Measurements from ENCODE around the gene RAPGEFL1. TPM values are rescaled to one million over a fixed set of nuclear protein-coding genes. Genes with fewer than 3 reads are reported as not detected.

RAPGEFL1 gene, protein sequence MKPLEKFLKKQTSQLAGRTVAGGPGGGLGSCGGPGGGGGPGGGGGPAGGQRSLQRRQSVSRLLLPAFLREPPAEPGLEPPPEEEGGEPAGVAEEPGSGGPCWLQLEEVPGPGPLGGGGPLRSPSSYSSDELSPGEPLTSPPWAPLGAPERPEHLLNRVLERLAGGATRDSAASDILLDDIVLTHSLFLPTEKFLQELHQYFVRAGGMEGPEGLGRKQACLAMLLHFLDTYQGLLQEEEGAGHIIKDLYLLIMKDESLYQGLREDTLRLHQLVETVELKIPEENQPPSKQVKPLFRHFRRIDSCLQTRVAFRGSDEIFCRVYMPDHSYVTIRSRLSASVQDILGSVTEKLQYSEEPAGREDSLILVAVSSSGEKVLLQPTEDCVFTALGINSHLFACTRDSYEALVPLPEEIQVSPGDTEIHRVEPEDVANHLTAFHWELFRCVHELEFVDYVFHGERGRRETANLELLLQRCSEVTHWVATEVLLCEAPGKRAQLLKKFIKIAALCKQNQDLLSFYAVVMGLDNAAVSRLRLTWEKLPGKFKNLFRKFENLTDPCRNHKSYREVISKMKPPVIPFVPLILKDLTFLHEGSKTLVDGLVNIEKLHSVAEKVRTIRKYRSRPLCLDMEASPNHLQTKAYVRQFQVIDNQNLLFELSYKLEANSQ
- total RNA-seq (1 to 10 TPM in 8 of 9 donors, under 1 TPM in 1; 0.24 to 5.7 (median 3.7) TPM), polyA plus RNA-seq (10 to 100 TPM in 1 of 3 donors, 1 to 10 TPM in 2; 1.7 to 18.5 (median 7.3) TPM)
- long read RNA-seq, donor 1: 0 reads
- long read RNA-seq, donor 2: 0 reads
- long read RNA-seq, donor 3: 0 reads
- long read RNA-seq, donor 4: 0 reads
- long read RNA-seq, donor 5, partial matches to known transcripts: 2 of 3 reads
- long read RNA-seq, donor 5, other reads (novel, unspliced or antisense): 1 of 3 reads
- long read RNA-seq, donor 6: 0 reads
- long read RNA-seq, donor 7: 0 reads
- long read RNA-seq, donor 8: 0 reads
- long read RNA-seq, donor 9: 0 reads
- long read RNA-seq, donor 10: 0 reads

DNA sequence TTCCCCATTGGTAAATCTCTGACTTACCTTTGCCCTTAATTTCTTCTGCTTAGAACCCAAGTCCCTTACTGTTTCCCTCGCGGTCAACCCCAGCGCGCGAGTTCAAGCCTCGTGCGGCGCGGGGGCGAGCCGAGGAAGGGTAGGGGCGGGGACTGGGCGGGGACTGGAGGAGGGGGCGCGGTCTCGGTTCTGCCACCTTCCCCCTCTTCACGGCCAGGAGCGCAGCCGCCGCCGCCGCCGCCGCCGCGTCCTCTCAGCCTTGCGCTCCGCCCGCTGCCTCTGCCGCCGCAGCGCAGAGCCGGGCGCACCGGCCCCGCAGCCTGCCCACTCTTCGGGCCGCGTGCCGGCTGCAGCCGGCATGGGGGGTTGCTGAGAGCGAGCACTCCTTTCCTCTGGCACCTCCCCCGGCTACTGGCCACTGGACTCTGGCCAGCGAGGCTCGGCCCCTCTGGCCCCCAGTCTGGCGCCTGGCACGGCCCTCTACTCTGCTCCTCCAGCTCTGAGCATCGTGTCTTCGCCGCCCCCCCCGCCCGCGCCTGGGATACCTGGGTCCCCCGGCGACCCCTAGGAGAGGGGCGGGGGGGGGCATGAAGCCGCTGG is at the start of gene RAPGEFL1:
TSS of gene RAPGEFL1 (plus strand) at position 196 of the 600 bp plus-strand sequence. CDS start at position 588, 392 bp downstream.
- H3K27ac ChIP-seq: no peak within 1 kb of the TSS
- TF ChIP-seq POLR2A (IDR thresholded peaks at IDR 0.05): peak in 1 of 2 donors; percentile 20
- TF ChIP-seq, protein P1, sequence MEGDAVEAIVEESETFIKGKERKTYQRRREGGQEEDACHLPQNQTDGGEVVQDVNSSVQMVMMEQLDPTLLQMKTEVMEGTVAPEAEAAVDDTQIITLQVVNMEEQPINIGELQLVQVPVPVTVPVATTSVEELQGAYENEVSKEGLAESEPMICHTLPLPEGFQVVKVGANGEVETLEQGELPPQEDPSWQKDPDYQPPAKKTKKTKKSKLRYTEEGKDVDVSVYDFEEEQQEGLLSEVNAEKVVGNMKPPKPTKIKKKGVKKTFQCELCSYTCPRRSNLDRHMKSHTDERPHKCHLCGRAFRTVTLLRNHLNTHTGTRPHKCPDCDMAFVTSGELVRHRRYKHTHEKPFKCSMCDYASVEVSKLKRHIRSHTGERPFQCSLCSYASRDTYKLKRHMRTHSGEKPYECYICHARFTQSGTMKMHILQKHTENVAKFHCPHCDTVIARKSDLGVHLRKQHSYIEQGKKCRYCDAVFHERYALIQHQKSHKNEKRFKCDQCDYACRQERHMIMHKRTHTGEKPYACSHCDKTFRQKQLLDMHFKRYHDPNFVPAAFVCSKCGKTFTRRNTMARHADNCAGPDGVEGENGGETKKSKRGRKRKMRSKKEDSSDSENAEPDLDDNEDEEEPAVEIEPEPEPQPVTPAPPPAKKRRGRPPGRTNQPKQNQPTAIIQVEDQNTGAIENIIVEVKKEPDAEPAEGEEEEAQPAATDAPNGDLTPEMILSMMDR (IDR thresholded peaks at IDR 0.05): no peak
- WGBS, 4 donors: 0% methylated on average over 4 to 47 of the region's 57 CpGs
- peak within 1 kb of the TSS in 2 of 4 donors; percentile 10 to 75 for H3K4me3 ChIP-seq
- H3K27me3 ChIP-seq: no peaks in the 10 kb centered on the region
- intact Hi-C loops (cut with DNase I): loop anchor here in 1 of 2 donors (10.0 kb wide), 1 partner anchor 123 kb away; the partner anchor contains the start of gene MED24
- no peaks in the 10 kb centered on the region for H3K9me3 ChIP-seq (replicated peaks in 1 of 3)
- peaks cover 0 to 18% of the 10 kb centered on the region in 2 donors for H3K36me3 ChIP-seq (replicated peaks in 1 of 2)
- peak; percentile 73 to 83 (median 78) for DNase-seq
- peaks cover 12 to 24% of the 10 kb centered on the region in 2 donors for H3K4me1 ChIP-seq (replicated peaks in 1 of 2)

DNA sequence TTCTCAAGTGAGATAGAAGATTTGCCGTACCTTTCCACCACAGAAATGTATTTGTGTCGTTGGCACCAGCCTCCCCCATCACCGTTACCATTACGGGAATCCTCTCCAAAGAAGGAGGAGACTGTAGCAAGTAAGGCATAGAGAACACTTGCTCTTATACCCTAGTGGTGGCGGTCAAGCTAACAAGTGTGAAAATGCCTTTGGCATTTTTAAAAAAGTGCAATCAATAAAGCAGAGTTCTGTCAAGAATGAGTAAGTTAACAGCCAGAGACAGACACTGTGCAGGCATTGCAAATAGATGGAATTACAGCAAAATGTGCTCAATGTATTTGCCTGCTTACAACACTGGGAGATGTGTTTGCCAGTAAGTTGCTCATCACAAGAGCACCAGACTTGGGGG is 47.8 kb upstream of the RAPGEFL1 start:
- Histone ChIP-seq H3K27me3 (no peaks in the 10 kb centered on the region), H3K27ac (no peak overlapping the region), H3K4me1 (replicated peaks in 1 of 2) (peaks cover 5 to 13% of the 10 kb centered on the region in 2 donors), H3K9me3 (replicated peaks in 1 of 3) (no peaks in the 10 kb centered on the region), H3K4me3 (no peak overlapping the region), H3K36me3 (replicated peaks in 1 of 2) (peaks cover 0 to 87% of the 10 kb centered on the region in 2 donors)
- DNase-seq: peak in 1 of 7 donors; percentile 44
- intact Hi-C loops (cut with DNase I): no loop called here
- 77 to 88% (median 83%) methylated on average over 5 of the region's 5 CpGs for WGBS, 4 donors
- TF ChIP-seq POLR2A (IDR thresholded peaks at IDR 0.05): no peak
- TF ChIP-seq, protein P1 (IDR thresholded peaks at IDR 0.05): no peak

DNA sequence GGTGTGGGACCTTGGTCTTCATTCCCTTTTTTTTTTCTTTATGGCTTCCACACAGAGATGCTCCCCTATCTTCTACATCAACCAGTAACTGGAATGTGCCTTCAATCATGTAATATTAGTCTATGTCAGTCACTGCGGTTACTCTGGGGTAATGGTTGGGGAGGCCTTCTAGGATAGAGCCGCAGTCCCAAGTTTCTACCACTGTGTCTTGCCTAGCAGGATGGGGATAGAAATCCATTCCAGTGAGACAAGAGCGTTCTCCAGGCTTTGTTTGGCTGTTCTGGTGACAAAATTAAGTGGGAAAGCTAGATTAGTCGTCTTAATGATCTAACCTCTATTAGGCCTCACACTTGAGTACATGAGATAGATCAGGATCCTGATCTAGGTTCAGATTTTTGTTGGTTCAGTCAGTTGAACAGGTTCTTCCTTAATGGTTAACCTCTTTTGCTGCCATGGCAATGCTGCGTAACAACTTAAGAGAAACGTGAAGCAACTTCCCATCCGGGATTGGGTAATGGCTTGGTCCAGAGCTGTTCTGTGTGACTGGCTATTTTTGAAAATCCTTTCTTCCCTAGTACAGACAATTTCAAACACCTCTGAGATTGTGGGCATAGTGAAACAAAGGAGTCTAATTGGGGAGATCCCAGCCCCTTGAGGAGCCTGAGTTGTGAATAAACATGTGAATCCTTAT is 46.8 kb upstream of the RAPGEFL1 start:
- Histone ChIP-seq H3K4me3 (no peak overlapping the region), H3K27me3 (no peaks in the 10 kb centered on the region), H3K9me3 (replicated peaks in 1 of 3) (no peaks in the 10 kb centered on the region), H3K27ac (peak overlapping the region in 1 of 5 donors; percentile 27), H3K36me3 (replicated peaks in 1 of 2) (peaks cover 0 to 97% of the 10 kb centered on the region in 2 donors), H3K4me1 (replicated peaks in 1 of 2) (peaks cover 0 to 3% of the 10 kb centered on the region in 2 donors)
- intact Hi-C loops (cut with DNase I): loop anchor here in 1 of 2 donors (5.0 kb wide), 1 partner anchor 42 kb away; no protein-coding TSS in a partner anchor
- no peak for TF ChIP-seq POLR2A (IDR thresholded peaks at IDR 0.05)
- TF ChIP-seq, protein P1 (IDR thresholded peaks at IDR 0.05): no peak
- DNase-seq: peak in 2 of 7 donors; percentile 50 to 71
- 79 to 84% (median 83%) methylated on average over 7 of the region's 7 CpGs for WGBS, 4 donors

Data from adrenal gland (tissue), 19 donors.